H1 (cell line): Measurements from ENCODE around the gene PTPRO.

Experiments used
- CHD1 ChIP-seq: IDR thresholded peaks from 2 replicates; pipeline ENCODE4 v1.6.1; 2012; ENCODE audit warnings: low read depth, low read length, improper control_type of control experiment
- CHD7 ChIP-seq: fragments of 300-600 bp; sonication (generic); IDR thresholded peaks from 2 replicates; pipeline ENCODE4 v1.7.1; 2012; ENCODE audit warnings: low read length, moderate library complexity, mild to moderate bottlenecking, inconsistent platforms; ENCODE audit not compliant: insufficient replicate concordance
- CTCF ChIP-seq, 3 experiments: IDR thresholded peaks; 1 replicate in 2 of 3; 2 replicates in 1 of 3; pipeline versions ENCODE4 v1.5.1 to v1.6.1; 2011; ENCODE audit warnings: low read length in 3 of 3, mild to moderate bottlenecking in 3 of 3, inconsistent platforms in 2 of 3, low read depth in 1 of 3, moderate library complexity in 1 of 3; ENCODE audit not compliant: insufficient read depth in 1 of 3; ENCODE audit errors: control extremely low read depth in 1 of 3
- EP300 ChIP-seq, 2 experiments: IDR thresholded peaks; 1 replicate in 1 of 2; 2 replicates in 1 of 2; pipeline ENCODE4 v1.6.1; 2011 to 2012; ENCODE audit warnings: low read depth in 2 of 2, low read length in 2 of 2, mild to moderate bottlenecking in 2 of 2, borderline replicate concordance in 1 of 2, inconsistent platforms in 1 of 2, moderate library complexity in 1 of 2
- EZH2 ChIP-seq: fragments of 200-600 bp; sonication (generic); IDR thresholded peaks from 2 replicates; pipeline ENCODE4 v1.7.1; 2012; ENCODE audit warnings: low read depth, mild to moderate bottlenecking, moderate library complexity, low read length, inconsistent platforms; ENCODE audit not compliant: severe bottlenecking
- MAX ChIP-seq: IDR thresholded peaks from 2 replicates; pipeline ENCODE4 v1.6.1; 2012; ENCODE audit warnings: inconsistent platforms
- RAD21 ChIP-seq, 2 experiments: IDR thresholded peaks in 1 of 2; conservative IDR thresholded peaks in 1 of 2; 2 replicates each; pipeline ENCODE4 v1.6.1; 2011; ENCODE audit warnings: low read depth in 2 of 2, low read length in 2 of 2, improper control_type of control experiment in 1 of 2, inconsistent platforms in 1 of 2, mild to moderate bottlenecking in 1 of 2, moderate library complexity in 1 of 2
- TCF12 ChIP-seq: IDR thresholded peaks from 2 replicates; pipeline ENCODE4 v1.6.1; 2011; ENCODE audit warnings: low read depth, mild to moderate bottlenecking, low read length

- no peak for TF ChIP-seq CTCF (IDR thresholded peaks at IDR 0.05; ENCODE audit: control extremely low read depth in 1 of 3, insufficient read depth in 1 of 3, low read depth in 1 of 3, low read length in 3 of 3)
- TF ChIP-seq TCF12, result no peak
- no peak for TF ChIP-seq CHD1
- TF ChIP-seq MAX, result no peak
- TF ChIP-seq RAD21 (IDR thresholded peaks at IDR 0.05 in 1 of 2, conservative IDR thresholded peaks at IDR 0.05 in 1 of 2; ENCODE audit: low read depth in 2 of 2, low read length in 2 of 2), result no peak
- TF ChIP-seq EP300 (IDR thresholded peaks at IDR 0.05; ENCODE audit: borderline replicate concordance in 1 of 2, low read depth in 2 of 2, low read length in 2 of 2), result no peak
- TF ChIP-seq EZH2, result no peak
- no peak for TF ChIP-seq CHD7
Measured at GRCh38 chr12:15528666-15529065, 206.4 kb downstream of the PTPRO start.
